ENCODE results near the gene TTC33.
"Not testable (repeated sequence)": the region's sequence is repeated elsewhere in the genome, so short reads cannot be mapped to it uniquely, and the experiment has no call there.

Gene TTC33

GRCh38 chr5:40716000-40716399, 39.8 kb downstream of the TTC33 start:
- DNase-seq = no peak

DNA sequence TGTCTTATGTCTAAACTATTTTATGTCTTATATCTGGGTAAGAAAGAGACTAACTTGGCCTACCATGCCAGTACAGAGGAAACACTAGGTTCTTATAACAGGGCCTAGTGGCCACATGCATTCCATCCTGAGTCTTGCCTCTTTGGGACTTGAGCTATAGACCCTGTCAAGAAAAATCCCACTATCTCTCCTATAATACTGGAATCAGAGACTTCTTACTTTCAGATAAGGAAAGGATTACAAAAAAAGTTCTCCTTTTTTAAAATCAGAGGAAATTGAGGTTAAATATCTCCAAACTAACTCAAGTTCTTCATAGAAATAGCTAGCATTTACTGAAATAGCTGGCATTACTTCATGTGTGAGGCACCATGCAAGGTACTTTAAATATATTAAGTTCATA, 41.8 kb downstream of the TTC33 start:
- DNase-seq = no peak

GRCh38 chr5:40710575-40710974, 45.2 kb downstream of the TTC33 start:
- DNase-seq = not testable (repeated sequence)

- not testable (repeated sequence) for DNase-seq
Measured at GRCh38 chr5:40705484-40705883, 50.3 kb downstream of the TTC33 start.

DNA sequence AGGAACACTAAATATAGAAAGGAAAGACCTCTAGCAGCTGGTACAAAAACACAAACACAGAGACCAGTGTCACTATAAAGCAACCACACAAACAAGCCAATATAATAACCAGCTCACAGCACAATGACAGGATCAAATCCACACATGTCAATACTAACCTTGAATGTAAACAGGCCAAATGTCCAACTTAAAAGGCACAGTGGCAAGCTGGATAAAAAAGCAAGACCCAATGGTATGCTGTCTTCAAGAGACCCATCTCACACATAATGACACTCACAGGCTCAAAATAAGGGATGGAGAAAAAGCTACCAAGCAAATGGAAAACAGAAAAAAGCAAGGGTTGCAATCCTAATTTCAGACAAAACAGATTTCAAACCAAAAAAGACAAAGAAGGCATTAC, 53.7 kb downstream of the TTC33 start:
- DNase-seq = not testable (repeated sequence)

DNA sequence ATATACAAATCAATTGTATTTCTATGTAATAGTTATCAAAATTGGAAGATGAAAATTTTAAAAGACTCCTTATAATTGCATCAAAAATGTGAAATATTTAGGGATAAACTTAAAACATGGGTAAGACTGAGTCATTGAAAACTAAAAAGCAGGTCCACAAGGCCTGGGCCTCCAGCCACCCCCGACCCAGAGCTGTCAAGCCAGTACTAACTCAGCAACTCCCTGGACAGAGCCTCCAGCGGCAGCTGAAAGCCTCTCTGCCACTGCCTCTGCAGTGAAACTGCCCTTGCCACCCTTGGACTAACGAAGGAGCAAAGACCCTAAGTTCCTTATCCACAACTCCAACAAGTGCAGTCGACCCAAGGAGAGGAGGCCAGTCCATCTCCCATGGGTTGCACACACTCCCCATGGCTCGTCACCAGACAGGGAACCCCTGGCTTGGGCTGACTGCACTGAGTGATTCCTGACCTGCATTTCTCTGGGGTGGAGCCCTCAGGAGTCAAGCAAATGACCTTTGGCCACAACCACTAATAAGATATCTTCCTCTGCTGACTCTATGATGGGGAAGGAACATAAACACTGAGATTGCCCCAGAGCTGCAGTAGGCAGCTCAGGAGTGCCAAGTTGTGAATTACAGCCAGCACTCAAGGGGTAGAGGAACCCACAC, 55.5 kb downstream of the TTC33 start:
- no peak for DNase-seq

DNA sequence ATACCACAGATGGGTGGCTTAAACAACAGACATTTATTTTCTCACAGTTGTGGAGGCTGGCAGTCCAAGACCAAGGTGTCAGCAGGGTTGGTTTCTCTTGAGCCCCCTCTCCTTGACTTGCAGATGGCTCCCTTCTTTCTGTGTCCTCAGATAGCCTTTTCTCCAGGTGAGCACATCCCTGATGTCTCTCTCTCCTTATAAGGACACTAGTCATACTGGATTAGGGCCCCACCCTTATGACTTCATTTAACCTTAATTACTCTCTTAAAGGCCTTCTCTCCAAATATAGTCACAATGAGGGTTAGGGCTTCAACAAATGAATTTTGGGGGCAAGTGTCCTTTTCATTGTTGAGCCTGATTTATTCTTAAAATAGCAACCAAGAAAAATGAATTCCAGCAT, 61.3 kb downstream of the TTC33 start:
- no peak for DNase-seq

GRCh38 chr5:40691894-40692293, 63.9 kb downstream of the TTC33 start:
- no peak for DNase-seq

DNA sequence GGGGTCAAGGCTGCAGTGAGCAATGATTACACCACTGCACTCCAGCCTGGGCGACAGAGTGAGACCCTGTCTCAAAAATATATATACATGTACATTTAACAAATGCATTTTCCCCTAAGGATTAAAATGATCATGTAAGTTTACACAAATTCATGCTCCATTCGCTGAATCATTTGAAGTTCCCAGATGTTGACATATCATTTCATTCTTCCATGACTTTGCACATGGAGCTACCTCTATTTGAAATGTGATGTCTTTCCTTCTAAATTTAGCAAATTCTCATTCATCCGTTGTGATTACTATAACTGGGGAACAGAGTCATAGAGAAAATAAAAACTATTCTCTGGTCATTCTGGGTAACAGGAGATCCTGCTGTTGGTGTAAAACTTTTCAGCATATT, 65.5 kb downstream of the TTC33 start:
- DNase-seq = peak; percentile 19

- peak; percentile 95 for DNase-seq
Measured at GRCh38 chr5:40689438-40689837, 66.3 kb downstream of the TTC33 start.

- DNase-seq = no peak
Measured at GRCh38 chr5:40688996-40689395, 66.8 kb downstream of the TTC33 start.

- DNase-seq = peak; percentile 82
Measured at GRCh38 chr5:40688127-40688761, 67.5 kb downstream of the TTC33 start.

DNA sequence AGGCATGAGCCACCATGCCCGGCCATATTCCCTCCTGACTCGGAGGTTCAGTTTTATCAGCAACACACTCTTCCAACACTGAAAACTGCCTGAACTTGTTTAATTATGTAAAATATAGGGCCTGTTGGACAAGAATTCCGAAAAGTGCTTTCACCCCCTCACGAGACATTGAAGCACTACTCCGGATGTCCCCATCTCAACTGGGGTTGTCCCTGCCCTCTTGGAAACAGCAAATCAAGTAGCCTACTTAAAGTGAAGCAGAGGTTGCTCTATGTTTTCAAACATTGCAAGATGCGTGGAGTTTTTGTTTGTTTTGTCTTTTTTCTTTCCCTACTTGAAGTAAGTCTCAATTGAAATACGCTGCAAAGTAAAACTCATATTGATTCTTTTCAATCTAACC, 68.4 kb downstream of the TTC33 start:
- no peak for DNase-seq

DNA sequence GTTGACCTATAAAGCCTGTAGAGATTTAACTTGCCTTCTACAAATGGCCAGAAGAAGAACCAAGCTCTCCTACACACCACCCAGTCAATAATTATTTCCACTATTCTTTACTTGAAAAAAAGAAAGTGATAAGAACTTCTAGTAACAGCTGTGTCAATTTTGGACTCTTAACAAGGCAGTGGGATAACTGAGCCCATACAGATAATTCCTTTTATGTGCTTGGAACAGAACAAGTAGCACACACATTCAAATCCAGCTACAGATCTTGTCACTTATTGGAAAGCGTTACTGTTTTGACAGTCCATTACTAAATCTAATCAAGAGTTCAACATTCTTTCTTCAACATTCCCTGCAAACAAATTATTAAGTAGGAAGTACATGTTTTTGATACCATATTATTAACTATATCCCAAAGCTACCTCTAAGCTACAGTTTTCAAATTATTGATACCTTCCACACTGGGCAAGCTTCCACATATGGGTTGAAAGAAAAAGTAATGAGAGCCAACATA, 69.7 kb downstream of the TTC33 start:
- DNase-seq = no peak

DNA sequence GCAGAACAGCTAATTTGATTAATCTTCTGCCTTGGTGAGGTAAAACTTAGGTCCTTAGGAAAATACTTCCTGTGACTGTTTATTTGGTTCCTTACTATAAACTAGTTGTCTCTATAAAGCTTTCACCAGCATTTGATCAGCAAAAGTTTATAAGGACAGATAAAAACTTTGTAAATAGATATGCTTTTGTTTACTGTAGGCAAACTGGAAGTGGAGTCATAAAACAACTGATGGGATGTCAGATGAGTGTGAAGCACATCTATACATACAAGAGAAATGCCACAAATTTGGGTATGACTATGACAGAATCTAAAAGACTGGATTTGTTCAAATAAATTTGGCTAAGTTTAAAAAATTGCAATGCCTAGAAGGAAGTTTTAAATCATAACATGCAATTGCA, 70.6 kb downstream of the TTC33 start:
- no peak for DNase-seq

- DNase-seq = no peak
Measured at GRCh38 chr5:40683305-40683704, 72.5 kb downstream of the TTC33 start.

DNA sequence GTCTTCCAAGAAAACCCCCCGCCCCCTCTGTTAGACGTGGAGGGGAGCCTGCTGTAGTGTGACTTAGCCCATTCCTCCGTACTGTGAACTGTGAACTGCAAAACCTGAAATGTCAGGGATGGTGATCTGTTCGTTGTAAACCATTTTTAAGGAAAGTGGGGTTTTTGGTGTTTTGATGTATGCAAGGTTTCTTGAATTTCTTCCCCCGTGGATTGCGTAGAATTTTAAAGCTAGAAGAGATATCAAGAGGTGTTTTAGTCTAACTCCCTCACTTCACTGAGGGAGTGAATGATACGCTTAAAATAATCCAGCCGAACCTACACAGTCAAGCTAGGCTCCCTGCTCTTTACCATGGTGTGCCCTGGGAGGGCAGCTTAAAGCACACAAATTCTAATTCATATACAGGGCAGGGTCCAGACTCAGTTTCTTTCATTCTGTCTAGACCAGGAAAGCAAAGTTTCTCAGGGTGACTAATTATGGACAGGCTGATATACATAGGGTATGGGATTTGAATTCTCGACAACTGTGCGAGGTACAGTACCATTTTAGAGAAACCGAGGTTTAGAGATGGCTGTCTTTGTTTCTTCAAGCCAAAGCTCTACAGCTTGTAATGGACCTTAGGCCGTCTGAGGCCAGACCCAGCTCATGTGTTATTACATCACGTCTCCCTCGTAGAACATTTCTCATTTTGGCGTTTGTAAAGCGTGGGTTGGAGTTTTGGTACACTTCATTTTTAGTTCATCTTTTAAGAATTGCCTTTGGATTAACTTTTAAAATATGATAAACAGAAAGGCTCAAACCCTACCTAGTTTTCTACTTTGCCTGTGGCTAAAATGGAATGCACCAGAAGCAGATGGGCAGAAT, 73.4 kb downstream of the TTC33 start:
- DNase-seq = no peak

GRCh38 chr5:40681363-40682153, 74.2 kb downstream of the TTC33 start:
- peak; percentile 10 for DNase-seq

- DNase-seq = no peak
Measured at GRCh38 chr5:40680741-40681362, 74.9 kb downstream of the TTC33 start.

DNA sequence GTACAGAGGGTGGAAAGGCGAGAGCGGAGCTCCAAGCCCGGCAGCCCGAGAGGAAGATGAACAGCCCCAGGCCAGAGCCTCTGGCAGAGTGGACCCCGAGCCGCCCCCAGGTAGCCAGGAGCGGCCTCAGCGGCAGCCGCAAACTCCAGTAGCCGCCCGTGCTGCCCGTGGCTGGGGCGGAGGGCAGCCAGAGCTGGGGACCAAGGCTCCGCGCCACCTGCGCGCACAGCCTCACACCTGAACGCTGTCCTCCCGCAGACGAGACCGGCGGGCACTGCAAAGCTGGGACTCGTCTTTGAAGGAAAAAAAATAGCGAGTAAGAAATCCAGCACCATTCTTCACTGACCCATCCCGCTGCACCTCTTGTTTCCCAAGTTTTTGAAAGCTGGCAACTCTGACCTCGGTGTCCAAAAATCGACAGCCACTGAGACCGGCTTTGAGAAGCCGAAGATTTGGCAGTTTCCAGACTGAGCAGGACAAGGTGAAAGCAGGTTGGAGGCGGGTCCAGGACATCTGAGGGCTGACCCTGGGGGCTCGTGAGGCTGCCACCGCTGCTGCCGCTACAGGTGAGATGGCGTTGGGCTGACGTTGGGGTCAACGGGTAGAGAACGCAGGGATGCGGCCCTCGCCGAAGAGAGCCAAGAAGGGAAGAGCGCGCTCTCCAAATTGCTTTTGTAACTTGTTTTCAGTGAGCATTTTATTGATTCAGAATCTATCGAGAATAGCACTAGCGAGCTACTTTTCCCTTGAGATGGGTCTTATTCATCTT, 75.7 kb downstream of the TTC33 start, which contains the start of gene PTGER4:
Gene PTGER4 (plus strand): TSS at position 3 of the 769 bp plus-strand sequence. CDS start 1,079 bp downstream, outside the sequence.
- DNase-seq = no peak

GRCh38 chr5:40679148-40679912, 76.4 kb downstream of the TTC33 start:
- peak; percentile 86 for DNase-seq

All from fibroblast of skin of right biceps (primary cell).